GM21786 (cell line): ENCODE measurements around the gene ZNF566.
"Not testable (repeated sequence)": the region's sequence is repeated elsewhere in the genome, so short reads cannot be mapped to it uniquely, and the experiment has no call there.

ENCODE experiments used
- ATAC-seq: cut with Tn5 transposase; IDR thresholded peaks from one replicate; pipeline ENCODE4 v1.9.1; 2021; ENCODE audit not compliant: unreplicated experiment

ZNF566 gene

DNA sequence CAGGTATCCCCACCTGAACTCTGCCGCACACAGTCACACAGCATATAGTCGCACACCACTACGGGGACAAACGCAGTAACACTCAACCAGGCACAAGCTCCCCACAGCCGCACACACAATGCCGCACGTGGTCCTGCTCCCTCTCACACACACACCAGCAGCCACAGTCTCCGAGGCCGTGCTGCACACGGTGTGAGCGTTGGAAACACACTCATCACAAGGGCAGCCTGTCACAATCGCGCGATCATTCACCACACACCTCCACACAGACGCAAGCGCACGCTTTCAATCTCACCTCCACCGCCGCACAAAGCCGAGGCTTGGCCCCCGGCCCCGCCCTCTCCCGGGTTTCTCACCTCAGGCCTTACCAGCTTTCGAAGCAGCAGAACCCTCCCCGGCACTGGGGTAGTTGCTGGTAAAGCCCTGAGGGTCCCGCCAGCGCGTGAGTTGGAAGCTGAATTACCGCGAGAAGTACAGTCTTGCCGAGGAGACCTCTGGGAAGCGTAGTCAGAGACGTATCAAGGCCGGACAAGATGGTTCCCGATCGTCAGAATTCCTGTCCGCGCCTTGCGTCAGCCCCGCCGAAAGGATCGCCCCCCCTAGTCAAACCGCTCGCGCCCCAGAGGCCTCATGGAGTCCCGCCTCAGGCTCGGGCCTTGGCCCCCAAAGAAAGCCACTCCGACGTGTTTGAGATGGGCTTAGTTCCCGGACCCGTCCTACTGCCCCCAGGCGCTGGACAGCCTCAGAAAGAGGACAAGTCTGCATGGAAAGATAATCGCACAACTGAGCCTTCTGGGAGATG is at the start of gene ZNF566:
Gene ZNF566, minus strand, starts transcription at position 444 of the 802 bp plus-strand sequence. CDS start 13,004 bp downstream, outside the sequence.
- peak; percentile 82 for ATAC-seq

DNA sequence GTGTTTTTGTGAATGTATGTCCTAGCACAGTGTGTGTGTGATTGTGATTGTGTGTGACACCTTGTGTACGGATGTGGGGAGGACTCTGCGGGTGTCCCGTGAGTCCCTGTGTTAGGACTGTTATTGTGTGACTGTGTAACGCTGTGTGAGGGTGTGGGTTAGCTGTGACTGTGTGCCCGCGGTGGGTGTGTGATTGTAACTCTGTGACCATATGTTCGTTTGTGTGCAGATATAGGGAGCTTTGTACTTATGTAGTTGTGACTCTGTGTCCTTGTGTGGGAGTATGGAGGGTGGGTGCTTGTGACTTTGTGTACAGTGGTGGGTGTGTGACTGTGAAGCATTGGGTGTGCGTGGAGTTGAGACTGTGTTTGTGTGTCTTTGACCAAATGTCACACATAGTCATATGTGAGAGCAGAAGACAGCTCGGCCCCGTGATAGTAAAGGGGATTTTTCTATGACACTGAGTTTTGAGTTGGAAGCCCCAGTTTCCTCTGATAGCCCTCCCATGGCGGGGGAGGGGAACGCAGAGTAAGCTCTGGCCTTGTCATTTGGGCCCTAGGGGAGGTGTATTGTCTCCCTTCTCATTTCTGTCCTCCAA is 39.7 kb upstream of the ZNF566 start:
- peak; percentile 14 for ATAC-seq

DNA sequence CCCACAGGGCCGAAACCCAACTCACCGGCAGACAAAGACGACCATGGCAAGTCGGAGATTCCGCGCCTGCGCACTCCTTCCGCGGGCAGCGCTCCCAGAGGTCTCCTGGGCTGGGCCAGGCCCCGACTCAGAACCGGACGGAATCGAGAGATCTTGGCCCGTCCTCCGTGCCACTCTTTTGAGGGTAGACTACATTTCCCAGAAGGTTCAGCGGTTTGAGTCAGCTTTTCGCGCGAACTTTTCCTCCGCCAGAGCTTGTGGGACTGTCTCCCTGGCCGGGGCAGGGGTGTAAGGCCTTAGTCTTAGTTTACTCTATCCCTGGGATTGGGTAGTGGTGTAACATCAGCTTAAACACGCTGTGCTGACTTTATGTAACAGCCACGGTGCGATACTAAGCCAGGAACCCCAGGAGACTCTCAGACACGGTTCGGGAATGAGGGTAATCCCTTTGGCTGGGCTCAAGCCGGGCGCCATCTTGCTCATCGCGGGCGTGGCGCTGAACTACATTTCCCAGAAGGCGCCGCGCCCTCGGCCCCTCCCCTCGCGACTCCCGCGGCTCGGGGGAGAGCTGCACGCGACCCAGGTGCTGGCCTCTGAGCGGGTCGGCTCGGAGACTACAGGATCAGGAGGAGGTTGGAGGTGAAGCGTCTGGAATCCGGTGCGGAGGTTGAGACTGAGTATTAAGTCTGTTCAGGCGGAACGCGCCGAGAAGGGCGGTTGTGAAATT is 39.0 kb upstream of the ZNF566 start, which contains the start of gene ZNF260:
Gene ZNF260, minus strand, starts transcription at position 78 of the 727 bp plus-strand sequence. CDS start 13,033 bp downstream, outside the sequence.
- peak; percentile 84 for ATAC-seq

DNA sequence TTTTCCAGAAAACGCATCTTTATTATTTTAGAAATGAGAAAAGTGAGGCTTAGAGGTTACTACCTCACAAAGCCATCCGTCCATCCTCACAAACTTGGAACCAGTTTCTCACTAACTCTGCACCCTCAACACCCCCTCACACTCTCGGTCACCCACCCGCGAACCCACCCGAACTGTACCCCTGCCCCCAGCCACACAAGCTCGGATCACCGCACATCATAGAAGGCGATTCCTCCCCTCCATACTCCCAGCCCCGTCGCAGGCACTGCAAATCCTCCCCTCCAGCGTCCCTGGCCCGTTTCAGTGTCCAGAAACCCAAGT is 38.5 kb upstream of the ZNF566 start:
- ATAC-seq: no peak

DNA sequence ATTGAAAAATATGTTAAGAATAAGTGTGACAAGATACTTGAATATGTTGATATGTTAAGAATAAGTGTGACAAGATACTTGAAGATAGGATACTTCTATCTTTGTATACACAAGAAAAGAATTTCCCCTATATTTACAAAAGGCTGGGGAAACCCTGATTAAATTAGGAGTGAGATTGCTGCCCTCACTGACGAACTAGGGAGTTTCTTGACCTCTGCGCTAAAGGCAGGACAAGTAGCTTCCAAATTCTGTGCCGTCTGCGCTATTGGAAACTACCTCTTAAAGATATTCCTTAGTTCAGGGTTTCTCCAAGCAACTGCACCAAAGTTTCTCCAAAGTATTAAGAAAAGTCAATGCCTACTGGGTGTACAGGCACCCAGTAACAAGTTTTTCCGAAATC is 38.0 kb upstream of the ZNF566 start:
- no peak for ATAC-seq

DNA sequence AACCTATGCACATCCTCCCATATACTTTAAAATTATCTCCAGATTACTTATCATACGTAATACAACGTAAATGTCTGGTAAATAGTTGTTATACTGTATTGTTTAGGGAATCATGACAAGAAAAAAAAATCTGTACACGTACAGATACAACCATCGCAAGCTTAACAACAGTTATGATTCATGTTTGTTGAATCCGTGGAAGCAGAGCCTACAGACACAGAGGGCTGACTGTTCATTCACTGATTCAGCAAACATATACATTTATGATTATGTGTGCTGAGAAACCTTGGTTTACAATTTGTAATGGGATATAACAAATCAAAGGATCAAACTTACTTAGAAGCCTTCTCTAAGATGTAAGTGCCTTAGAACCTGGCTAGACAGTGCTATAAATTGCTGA is 37.2 kb upstream of the ZNF566 start:
- no peak for ATAC-seq

DNA sequence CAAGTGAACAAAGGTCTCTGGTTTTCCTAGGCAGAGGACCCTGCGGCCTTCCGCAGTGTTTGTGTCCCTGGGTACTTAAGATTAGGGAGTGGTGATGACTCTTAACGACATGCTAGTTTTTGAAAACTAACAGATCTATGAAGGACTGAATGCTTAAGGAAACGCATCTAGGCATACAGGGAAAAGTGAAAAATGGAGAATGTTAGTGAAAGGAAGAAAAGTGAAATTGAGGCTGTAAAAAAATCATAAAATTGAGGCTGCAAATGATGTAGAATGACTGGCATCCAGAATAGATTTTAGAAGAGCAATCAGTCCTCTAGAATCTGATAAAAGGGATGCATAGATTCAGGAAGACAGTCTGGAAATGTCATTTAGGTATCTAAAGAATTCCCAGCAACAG is 35.3 kb upstream of the ZNF566 start:
- no peak for ATAC-seq

DNA sequence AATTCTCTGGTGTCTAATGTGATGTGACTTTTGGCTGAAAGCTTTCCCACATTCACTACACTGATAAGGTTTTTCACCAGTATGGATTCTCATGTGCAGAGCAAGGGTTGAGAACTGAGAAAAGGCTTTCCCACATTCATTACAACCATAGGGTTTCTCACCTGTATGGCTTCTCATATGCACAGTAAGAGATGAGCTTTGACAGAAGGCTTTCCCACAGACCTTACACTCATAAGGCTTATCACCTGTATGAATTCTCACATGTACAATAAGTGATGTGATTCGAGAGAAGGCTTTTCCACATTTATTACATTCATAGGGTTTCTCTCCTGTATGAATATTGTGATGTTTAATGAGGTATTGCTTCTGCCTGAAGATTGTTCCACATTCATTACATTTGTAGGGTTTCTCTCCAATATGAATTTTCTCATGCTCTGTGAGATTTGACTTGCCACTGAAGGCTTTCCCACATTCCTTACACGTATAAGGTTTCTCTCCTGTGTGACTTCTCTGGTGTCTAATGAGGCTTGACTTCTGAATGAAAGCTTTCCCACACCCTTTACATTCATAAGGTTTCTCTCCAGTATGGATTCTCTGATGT is 24.8 kb upstream of the ZNF566 start:
- ATAC-seq: no peak

DNA sequence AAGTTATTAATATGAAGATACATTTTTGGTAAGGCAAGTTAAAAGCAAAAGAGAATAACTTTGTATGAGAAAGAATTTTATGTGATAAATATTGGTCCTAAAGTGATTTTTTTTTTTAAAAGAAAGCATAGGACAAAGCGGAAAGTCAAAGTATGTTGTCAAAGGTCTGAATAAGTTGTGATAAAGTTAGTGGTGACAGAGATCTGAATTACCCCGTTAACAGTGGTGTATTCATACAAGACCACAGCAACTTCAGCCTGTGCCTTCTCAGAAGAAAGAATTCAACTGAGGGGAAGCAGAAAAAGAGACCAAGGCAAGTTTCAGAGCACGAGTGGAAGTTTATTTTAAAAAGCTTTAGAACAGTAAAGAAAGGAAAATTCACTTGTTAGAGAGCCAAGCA is 19.0 kb upstream of the ZNF566 start:
- ATAC-seq: no peak

DNA sequence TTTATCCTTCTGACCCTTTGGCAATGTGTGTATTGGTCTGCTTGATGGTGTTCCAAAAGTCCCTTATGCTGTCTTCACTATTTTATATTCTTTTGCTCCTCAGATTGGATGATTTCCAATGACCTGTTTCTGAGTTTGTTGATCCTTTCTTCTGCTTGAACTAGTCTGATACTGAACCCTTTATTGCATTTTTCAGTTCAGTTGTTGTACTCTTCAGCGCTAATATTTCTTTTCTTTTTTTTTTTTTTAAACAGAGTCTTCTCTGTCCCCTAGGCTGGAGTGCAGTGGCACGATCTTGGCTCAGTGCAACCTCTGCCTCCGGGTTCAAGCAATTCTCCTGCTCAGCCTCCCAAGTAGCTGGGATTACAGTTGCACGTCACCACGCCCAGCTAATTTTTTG is 12.6 kb upstream of the ZNF566 start:
- no peak for ATAC-seq

DNA sequence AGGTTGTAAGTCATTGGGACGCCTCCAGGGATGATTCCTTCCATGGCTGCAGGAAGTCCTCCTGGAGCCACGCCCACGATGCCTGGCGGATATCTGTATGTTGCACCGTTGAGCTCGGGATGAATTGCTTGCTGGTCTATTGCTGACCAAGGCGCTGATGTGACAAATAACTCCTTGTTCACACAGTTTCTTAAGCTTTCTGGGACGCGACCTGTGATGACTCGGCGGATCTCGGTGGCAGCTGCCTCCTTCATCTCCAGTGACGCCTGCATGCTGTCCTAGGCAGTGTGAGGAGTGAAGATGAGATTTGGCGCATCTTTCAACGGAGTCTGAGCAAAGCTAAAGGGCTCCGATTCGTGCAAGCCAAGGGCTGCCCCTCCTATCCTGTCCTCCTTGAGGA is 7.6 kb upstream of the ZNF566 start:
- no peak for ATAC-seq

DNA sequence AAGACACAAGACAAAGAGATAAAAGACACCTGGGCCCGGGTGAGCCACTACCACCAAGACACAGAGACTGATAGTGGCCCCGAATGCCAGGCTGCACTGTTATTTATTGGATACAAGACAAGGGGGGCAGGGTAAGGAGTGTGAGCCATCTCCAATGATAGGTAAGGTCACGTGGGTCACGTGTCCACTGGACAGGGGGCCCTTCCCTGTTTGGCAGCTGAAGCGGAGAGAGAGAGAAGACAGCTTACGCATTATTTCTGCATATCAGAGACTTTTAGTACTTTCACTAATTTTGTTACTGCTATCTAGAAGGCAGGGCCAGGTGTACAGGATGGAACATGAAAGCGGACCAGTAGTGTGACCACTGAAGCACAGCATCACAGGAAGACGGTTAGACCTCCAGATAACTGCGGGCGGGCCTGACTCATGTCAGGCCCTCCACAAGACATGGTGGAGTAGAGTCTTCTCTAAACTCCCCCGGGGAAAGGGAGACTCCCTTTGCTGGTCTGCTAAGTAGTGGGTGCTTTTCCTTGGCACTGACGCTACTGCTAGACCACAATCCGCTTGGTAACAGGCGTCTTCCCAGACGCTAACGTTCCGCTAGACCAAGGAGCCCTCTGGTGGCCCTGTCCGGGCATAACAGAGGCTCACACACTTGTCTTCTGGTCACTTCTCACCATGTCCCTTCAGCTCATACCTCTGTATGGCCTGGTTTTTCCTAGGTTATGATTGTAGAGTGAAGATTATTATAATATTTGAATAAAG is 3.5 kb upstream of the ZNF566 start:
- not testable (repeated sequence) for ATAC-seq

DNA sequence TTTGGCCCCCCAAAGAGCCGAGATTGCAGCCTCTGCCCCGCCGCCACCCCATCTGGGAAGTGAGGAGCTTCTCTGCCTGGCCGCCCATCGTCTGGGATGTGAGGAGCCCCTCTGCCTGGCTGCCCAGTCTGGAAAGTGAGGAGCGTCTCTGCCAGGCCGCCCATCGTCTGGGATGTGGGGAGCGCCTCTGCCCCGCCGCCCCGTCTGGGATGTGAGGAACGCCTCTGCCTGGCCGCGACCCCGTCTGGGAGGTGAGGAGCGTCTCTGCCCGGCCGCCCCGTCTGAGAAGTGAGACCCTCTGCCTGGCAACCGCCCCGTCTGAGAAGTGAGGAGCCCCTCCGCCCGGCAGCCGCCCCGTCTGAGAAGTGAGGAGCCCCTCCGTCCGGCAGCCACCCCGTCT is 1.5 kb upstream of the ZNF566 start:
- not testable (repeated sequence) for ATAC-seq

DNA sequence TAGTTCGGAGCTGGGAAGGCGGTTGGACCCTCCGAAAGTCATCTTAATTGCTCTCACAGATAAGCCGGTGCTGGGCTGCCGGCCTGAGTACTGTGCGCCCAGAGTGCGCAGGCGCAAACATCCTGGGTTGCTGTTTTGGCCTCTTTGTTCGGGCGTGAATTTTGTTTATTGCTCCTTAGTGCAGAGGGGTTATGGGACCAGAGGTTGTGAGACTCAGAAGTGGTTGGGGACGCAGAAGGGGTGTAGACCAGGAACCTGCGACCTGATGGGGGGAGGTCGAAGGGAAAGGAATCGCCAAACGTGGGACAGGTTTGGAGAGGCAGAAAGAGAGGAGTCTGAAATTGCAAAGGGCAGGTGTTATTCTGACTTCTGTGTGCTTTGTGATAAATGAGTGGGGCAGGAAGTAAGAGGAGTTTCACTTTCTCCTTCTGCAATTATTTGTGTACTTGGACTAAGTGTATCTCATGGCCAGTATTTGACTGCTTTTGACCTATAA is 607 bp upstream of the ZNF566 start:
- peak; percentile 44 for ATAC-seq

DNA sequence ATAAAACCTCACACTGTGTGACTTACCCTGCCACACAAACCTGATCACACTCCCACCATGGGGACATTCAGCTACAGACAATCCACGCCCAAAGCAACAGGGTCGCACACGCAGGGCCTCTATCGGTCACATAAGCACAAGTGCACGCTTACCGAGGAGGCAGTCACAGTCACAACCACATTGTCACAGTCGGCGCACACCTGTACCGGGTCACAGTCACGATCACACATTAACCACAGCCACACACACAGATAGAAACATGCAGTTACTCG is 579 bp downstream of the ZNF566 start:
- peak; percentile 11 for ATAC-seq

DNA sequence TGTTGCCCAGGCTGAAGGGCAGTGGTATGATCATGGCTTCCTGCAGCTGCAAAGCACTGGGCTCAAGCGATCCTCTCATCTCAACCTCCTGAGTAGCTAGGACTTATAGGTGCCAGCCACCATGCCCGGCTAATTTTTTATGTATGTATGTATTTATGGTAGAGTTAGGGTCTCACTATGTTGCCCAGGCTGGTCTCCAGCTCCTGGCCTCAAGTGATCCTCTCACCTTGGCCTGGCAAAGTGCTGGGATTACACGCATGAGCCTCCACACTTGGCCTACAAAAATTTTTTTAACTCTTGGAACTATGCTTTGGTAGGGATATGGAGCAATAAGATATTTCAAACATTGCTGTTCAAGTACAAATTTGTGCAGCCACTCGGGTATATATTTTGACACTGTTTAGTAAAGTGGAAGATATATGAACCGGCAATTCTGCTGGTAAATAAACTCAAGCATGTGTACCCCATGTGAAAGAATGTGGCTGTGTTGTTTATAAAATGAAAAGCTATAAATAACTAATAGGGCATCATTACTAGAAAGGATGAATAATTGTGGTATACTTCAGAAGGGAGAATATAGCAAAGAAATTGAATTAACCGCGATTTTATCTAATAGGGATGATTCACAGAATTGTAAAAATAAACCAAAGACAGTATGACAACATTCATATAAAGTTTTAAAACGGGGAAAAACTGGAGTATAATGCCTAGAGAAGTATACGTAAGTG is 1.1 kb downstream of the ZNF566 start:
- ATAC-seq: no peak

DNA sequence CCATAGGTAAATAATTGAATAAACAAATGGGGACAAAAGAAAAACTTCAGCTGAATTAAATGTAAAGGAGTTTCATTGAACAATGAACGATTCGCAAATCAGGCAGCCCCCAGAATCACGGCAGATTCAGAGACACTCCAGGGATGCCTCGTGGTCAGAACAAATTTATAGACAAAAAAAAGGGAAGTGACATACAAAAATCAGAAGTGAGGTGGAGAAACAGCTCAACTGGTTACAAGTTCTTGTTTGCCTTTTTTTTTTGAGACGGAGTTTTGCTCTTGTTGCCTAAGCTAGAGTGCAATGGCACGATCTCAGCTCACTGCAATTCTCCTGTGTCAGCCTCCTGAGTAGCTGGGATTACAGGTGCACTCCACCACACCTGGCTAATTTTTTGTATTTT is 5.7 kb downstream of the ZNF566 start:
- no peak for ATAC-seq

DNA sequence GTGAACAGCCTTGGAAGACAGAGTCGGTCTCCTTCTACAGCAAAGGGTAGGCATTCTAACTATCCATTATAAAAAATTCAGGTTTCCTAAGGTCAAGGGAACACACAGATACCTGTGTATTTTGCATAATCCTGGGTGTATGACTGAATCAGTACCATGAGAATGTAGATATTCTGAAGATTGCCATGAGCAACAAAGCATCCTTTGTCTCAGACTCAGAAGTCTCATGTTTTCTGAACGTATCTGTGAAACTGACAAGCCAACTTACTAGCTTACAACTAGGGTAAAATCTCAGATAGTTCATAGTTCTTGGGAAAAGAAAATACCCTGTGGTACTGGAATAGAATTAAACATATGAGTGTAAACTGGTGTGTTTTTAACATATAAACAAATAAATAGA is 6.5 kb downstream of the ZNF566 start:
- ATAC-seq: no peak

DNA sequence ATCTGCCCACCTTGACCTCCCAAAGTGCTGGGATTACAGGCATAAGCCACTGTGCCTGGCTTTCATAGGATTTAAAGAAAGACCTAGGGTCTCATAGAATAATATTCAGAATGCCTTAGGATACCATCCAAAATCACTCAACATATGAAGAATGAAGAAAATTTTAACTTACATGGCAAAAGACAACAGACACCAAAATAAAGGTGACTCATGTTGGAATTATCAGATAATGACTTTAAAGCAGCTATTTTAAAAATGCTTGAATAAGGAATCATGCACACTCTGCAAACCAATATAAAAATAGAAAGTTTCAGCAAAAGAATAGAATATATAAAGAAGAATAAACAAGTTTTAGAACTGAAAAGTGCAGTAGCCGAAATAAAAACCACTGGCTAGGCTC is 29.3 kb downstream of the ZNF566 start:
- no peak for ATAC-seq

DNA sequence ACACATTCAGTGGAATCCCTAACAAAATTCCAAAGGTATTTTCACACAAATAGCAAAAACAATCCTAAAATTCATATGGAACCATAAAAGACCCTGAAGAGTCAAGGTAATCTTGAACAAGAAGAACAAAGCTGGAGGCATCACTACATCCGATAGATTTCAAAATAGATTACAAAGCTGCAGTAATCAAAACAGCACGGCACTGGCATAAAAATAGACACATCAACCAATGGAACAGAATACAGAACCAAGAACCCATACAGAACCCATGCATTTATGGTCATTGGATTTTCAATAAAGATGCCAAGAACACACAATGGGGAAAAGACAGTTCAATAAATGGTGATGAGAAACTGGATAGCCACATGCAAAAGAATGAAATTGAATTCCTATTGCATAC is 32.5 kb downstream of the ZNF566 start:
- ATAC-seq: no peak
